A549 (cell line): ENCODE results near the gene KCNIP4.

Experiments used
- CBX2 ChIP-seq: fragments of 200-600 bp; sonication (generic); IDR thresholded peaks from 2 replicates; pipeline ENCODE4 v1.6.1; 2016; ENCODE audit warnings: low read depth, mild to moderate bottlenecking, borderline replicate concordance
- CEBPB ChIP-seq, 2 experiments: fragments of >200 bp in 1 of 2; sonication (Bioruptor Twin) in 1 of 2; formaldehyde crosslinking in 1 of 2; IDR thresholded peaks; 2 replicates each; pipeline ENCODE4 v1.6.1; 2012 to 2016
- CHD2 ChIP-seq: fragments of 150-350 bp; IDR thresholded peaks from 2 replicates; pipeline ENCODE4 v1.6.1; 2014; ENCODE audit warnings: low read length; ENCODE audit not compliant: partially characterized antibody
- EHF ChIP-seq: fragments of 250-450 bp; sonication (Bioruptor Pico); IDR thresholded peaks from 2 replicates; pipeline ENCODE4 v1.5.0; 2020; ENCODE audit warnings: mild to moderate bottlenecking
- EP300 ChIP-seq, 2 experiments: fragments of >200 bp; sonication (Bioruptor Twin); formaldehyde crosslinking; IDR thresholded peaks; 2 replicates in 1 of 2; 3 replicates in 1 of 2; pipeline ENCODE4 v1.6.1; 2016 to 2017
- ESRRA ChIP-seq: fragments of 150-350 bp; IDR thresholded peaks from 2 replicates; pipeline ENCODE4 v1.6.1; 2014; ENCODE audit warnings: mild to moderate bottlenecking, low read length, borderline replicate concordance
- HEYL ChIP-seq: fragments of 250-450 bp; sonication (Bioruptor Pico); IDR thresholded peaks from 2 replicates; pipeline ENCODE4 v1.8.0; 2021; ENCODE audit warnings: mild to moderate bottlenecking, moderate library complexity
- JUN ChIP-seq, 2 experiments: fragments of >200 bp; sonication (Bioruptor Twin); formaldehyde crosslinking; IDR thresholded peaks; 2 replicates in 1 of 2; 3 replicates in 1 of 2; pipeline ENCODE4 v1.6.1; 2016 to 2017
- KDM1A ChIP-seq: fragments of 200-600 bp; sonication (generic); IDR thresholded peaks from 2 replicates; pipeline ENCODE4 v1.6.1; 2016; ENCODE audit warnings: low read depth, mild to moderate bottlenecking
- RAD21 ChIP-seq, 2 experiments: fragments of >200 bp in 1 of 2; sonication (Bioruptor Twin) in 1 of 2; formaldehyde crosslinking in 1 of 2; IDR thresholded peaks in 1 of 2; conservative IDR thresholded peaks in 1 of 2; 2 replicates in 1 of 2; 3 replicates in 1 of 2; pipeline ENCODE4 v1.6.1; 2012 to 2018; ENCODE audit warnings: inconsistent platforms in 1 of 2
- TF ChIP-seq, protein P1 (sequence below): fragments of >200 bp; sonication (Bioruptor Twin); formaldehyde crosslinking; IDR thresholded peaks from 3 replicates; pipeline ENCODE4 v1.5.1; 2016
- TF ChIP-seq, protein P2 (sequence below): fragments of 450-650 bp; IDR thresholded peaks from 2 replicates; pipeline ENCODE4 v1.6.1; 2014; ENCODE audit warnings: antibody characterized with exemption

DNA sequence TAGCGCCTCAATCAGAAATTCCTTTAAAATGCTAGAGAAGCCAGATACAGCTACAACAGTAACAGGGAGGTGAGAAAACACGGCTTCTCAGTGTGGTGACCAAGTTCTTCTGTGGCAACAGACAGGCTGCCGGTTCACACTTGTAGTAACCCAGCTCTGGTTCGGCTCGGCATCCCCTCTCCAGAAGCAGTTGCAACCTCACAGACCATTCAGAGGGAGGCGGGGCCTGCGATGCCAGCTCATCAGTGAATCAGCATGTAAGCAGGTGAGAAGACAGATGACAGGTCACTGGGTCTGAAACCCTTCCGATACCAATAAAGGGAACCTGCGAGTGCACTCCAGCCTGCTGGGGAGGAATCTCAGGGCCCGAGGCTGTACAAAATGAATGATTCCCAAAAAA lies 251.0 kb downstream of the KCNIP4 start:
- TF ChIP-seq CBX2 (no peak), EHF (CRISPR knock-in tag) (no peak), HEYL (CRISPR knock-in tag) (no peak), RAD21 (conservative IDR thresholded peaks at IDR 0.05 in 1 of 2, IDR thresholded peaks at IDR 0.05 in 1 of 2) (no peak), EP300 (IDR thresholded peaks at IDR 0.05) (no peak), KDM1A (no peak), ESRRA (no peak), CHD2 (no peak), CEBPB (IDR thresholded peaks at IDR 0.05) (no peak), JUN (IDR thresholded peaks at IDR 0.05) (no peak)
- TF ChIP-seq, protein P1, sequence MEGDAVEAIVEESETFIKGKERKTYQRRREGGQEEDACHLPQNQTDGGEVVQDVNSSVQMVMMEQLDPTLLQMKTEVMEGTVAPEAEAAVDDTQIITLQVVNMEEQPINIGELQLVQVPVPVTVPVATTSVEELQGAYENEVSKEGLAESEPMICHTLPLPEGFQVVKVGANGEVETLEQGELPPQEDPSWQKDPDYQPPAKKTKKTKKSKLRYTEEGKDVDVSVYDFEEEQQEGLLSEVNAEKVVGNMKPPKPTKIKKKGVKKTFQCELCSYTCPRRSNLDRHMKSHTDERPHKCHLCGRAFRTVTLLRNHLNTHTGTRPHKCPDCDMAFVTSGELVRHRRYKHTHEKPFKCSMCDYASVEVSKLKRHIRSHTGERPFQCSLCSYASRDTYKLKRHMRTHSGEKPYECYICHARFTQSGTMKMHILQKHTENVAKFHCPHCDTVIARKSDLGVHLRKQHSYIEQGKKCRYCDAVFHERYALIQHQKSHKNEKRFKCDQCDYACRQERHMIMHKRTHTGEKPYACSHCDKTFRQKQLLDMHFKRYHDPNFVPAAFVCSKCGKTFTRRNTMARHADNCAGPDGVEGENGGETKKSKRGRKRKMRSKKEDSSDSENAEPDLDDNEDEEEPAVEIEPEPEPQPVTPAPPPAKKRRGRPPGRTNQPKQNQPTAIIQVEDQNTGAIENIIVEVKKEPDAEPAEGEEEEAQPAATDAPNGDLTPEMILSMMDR: no peak
- TF ChIP-seq, protein P2, sequence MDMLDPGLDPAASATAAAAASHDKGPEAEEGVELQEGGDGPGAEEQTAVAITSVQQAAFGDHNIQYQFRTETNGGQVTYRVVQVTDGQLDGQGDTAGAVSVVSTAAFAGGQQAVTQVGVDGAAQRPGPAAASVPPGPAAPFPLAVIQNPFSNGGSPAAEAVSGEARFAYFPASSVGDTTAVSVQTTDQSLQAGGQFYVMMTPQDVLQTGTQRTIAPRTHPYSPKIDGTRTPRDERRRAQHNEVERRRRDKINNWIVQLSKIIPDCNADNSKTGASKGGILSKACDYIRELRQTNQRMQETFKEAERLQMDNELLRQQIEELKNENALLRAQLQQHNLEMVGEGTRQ: no peak
